ENCODE measurements around the gene ABCC4. TPM values are rescaled to one million over a fixed set of nuclear protein-coding genes. Genes with fewer than 3 reads are reported as not detected.

The ABCC4 gene
- total RNA-seq, 1 donor from 2014 or later = 19.0 TPM

- peaks cover 14% of the 10 kb centered on the region for H3K4me1 Mint-ChIP-seq (ENCODE audit: unreplicated experiment)
- H3K27me3 Mint-ChIP-seq (ENCODE audit: unreplicated experiment) = no peaks in the 10 kb centered on the region
- H3K9me3 Mint-ChIP-seq (ENCODE audit: unreplicated experiment) = no peaks in the 10 kb centered on the region
- no peak for TF ChIP-seq CTCF (IDR thresholded peaks at IDR 0.05; ENCODE audit: unreplicated experiment)
- H3K36me3 Mint-ChIP-seq (ENCODE audit: low read depth, unreplicated experiment) = peaks cover 5% of the 10 kb centered on the region
- H3K27ac Mint-ChIP-seq (ENCODE audit: unreplicated experiment) = no peak overlapping the region
- no peak for DNase-seq (ENCODE audit: low spot score)
- no peak overlapping the region for H3K4me3 Mint-ChIP-seq (ENCODE audit: unreplicated experiment)
These were observed 184.2 kb downstream of the ABCC4 start for GRCh38 chr13:95117092-95117491.

- H3K9me3 Mint-ChIP-seq (ENCODE audit: unreplicated experiment) = no peaks in the 10 kb centered on the region
- no peak for DNase-seq (ENCODE audit: low spot score)
- no peak overlapping the region for H3K27ac Mint-ChIP-seq (ENCODE audit: unreplicated experiment)
- H3K27me3 Mint-ChIP-seq (ENCODE audit: unreplicated experiment) = no peaks in the 10 kb centered on the region
- H3K4me3 Mint-ChIP-seq (ENCODE audit: unreplicated experiment) = no peak overlapping the region
- TF ChIP-seq CTCF (IDR thresholded peaks at IDR 0.05; ENCODE audit: unreplicated experiment) = no peak
- no peaks in the 10 kb centered on the region for H3K36me3 Mint-ChIP-seq (ENCODE audit: low read depth, unreplicated experiment)
- peaks cover 9% of the 10 kb centered on the region for H3K4me1 Mint-ChIP-seq (ENCODE audit: unreplicated experiment)
These were observed 185.7 kb downstream of the ABCC4 start for GRCh38 chr13:95115525-95115924.

GRCh38 chr13:95113601-95114000 is 187.7 kb downstream of the ABCC4 start:
- no peak for DNase-seq (ENCODE audit: low spot score)
- Mint-ChIP-seq H3K4me1 (ENCODE audit: unreplicated experiment) (peaks cover 9% of the 10 kb centered on the region), H3K9me3 (ENCODE audit: unreplicated experiment) (no peaks in the 10 kb centered on the region), H3K27ac (ENCODE audit: unreplicated experiment) (peak overlapping the region; percentile 78), H3K27me3 (ENCODE audit: unreplicated experiment) (no peaks in the 10 kb centered on the region), H3K4me3 (ENCODE audit: unreplicated experiment) (no peak overlapping the region), H3K36me3 (ENCODE audit: low read depth, unreplicated experiment) (peaks cover 7% of the 10 kb centered on the region)
- TF ChIP-seq CTCF (IDR thresholded peaks at IDR 0.05; ENCODE audit: unreplicated experiment) = no peak

GRCh38 chr13:95112883-95113282 is 188.4 kb downstream of the ABCC4 start:
- peak overlapping the region; percentile 78 for H3K27ac Mint-ChIP-seq (ENCODE audit: unreplicated experiment)
- peaks cover 8% of the 10 kb centered on the region for H3K36me3 Mint-ChIP-seq (ENCODE audit: low read depth, unreplicated experiment)
- no peaks in the 10 kb centered on the region for H3K27me3 Mint-ChIP-seq (ENCODE audit: unreplicated experiment)
- H3K4me3 Mint-ChIP-seq (ENCODE audit: unreplicated experiment) = no peak overlapping the region
- H3K9me3 Mint-ChIP-seq (ENCODE audit: unreplicated experiment) = no peaks in the 10 kb centered on the region
- no peak for DNase-seq (ENCODE audit: low spot score)
- peaks cover 9% of the 10 kb centered on the region for H3K4me1 Mint-ChIP-seq (ENCODE audit: unreplicated experiment)
- TF ChIP-seq CTCF (IDR thresholded peaks at IDR 0.05; ENCODE audit: unreplicated experiment) = no peak

GRCh38 chr13:95111608-95112007 is 189.6 kb downstream of the ABCC4 start:
- no peak overlapping the region for H3K27ac Mint-ChIP-seq (ENCODE audit: unreplicated experiment)
- no peaks in the 10 kb centered on the region for H3K27me3 Mint-ChIP-seq (ENCODE audit: unreplicated experiment)

More at GRCh38 chr13:95111608-95112007, 189.6 kb downstream of the ABCC4 start:
- no peak overlapping the region for H3K4me3 Mint-ChIP-seq (ENCODE audit: unreplicated experiment)
- no peaks in the 10 kb centered on the region for H3K9me3 Mint-ChIP-seq (ENCODE audit: unreplicated experiment)
- peaks cover 9% of the 10 kb centered on the region for H3K4me1 Mint-ChIP-seq (ENCODE audit: unreplicated experiment)
- no peak for DNase-seq (ENCODE audit: low spot score)
- H3K36me3 Mint-ChIP-seq (ENCODE audit: low read depth, unreplicated experiment) = peaks cover 8% of the 10 kb centered on the region
- no peak for TF ChIP-seq CTCF (IDR thresholded peaks at IDR 0.05; ENCODE audit: unreplicated experiment)

Measured in endothelial cell (in vitro differentiated cells).